IMR-90 (cell line): ENCODE data around the gene MAGOH. TPM values are rescaled to one million over a fixed set of nuclear protein-coding genes. Genes with fewer than 3 reads are reported as not detected.

Experiments used
- ATAC-seq: fragments of 200-7000 bp; cut with Tn5 transposase; 2 replicates; pipeline ENCODE4 v1.9.1; 2020; ENCODE audit warnings: low read depth, mild to moderate bottlenecking, moderate library complexity
- BruUV-seq: library from RNA; stranded (reverse); fragments of 400-500 nt; replicated peaks from 2 replicates; lab custom pipeline; 2021; lab: Mats Ljungman, UMichigan
- CTCF ChIA-PET: fragments of 300-600 bp; formaldehyde crosslinking; extraction: SDS; loops from one replicate; lab custom pipeline; 2021; ENCODE audit warnings: antibody characterized with exemption; lab: Yijun Ruan, JAX
- POLR2A ChIA-PET: fragments of 300-600 bp; sonication (Branson Sonifier 250); formaldehyde crosslinking; loops from one replicate; lab custom pipeline; 2022; ENCODE audit warnings: antibody characterized with exemption; ENCODE audit not compliant: unreplicated experiment; lab: Charles Lee
- DNase-seq: peaks from one replicate; pipeline ENCODE4 v3.0.0; 2013
- H2AFZ ChIP-seq: replicated peaks from 2 replicates; pipeline ENCODE3; 2013; ENCODE audit warnings: low read length, mild to moderate bottlenecking; ENCODE audit not compliant: poor library complexity
- H2AK5ac ChIP-seq: 2 replicates; pipeline ENCODE4 v1.6.1; 2013; ENCODE audit warnings: low read depth, low read length, inconsistent platforms
- H2AK9ac ChIP-seq: replicated peaks from 2 replicates; pipeline ENCODE3; 2013; ENCODE audit warnings: mild to moderate bottlenecking, low read depth, low read length, moderate library complexity; ENCODE audit not compliant: poor library complexity
- H2BK120ac ChIP-seq: 2 replicates; pipeline ENCODE4 v1.6.1; 2013; ENCODE audit warnings: low read depth, low read length, inconsistent platforms
- H2BK15ac ChIP-seq: 3 replicates; pipeline ENCODE4 v1.6.1; 2013; ENCODE audit warnings: low read depth, low read length, inconsistent platforms
- H2BK20ac ChIP-seq: 2 replicates; pipeline ENCODE4 v1.6.1; 2013; ENCODE audit warnings: low read depth, mild to moderate bottlenecking, inconsistent platforms, low read length, moderate library complexity
- H2BK5ac ChIP-seq: 2 replicates; pipeline ENCODE4 v1.6.1; 2013; ENCODE audit warnings: mild to moderate bottlenecking, low read depth, low read length, inconsistent platforms; ENCODE audit not compliant: poor library complexity, severe bottlenecking
- H3K14ac ChIP-seq: replicated peaks from 2 replicates; pipeline ENCODE4 v1.6.1; 2013; ENCODE audit warnings: low read depth, low read length, inconsistent platforms
- H3K18ac ChIP-seq: 2 replicates; pipeline ENCODE4 v1.6.1; 2013; ENCODE audit warnings: low read depth, low read length, control low read depth
- H3K23ac ChIP-seq: 2 replicates; pipeline ENCODE4 v1.6.1; 2013; ENCODE audit warnings: low read depth, low read length, inconsistent platforms
- H3K27ac ChIP-seq: 2 replicates; pipeline ENCODE4 v1.5.1; 2013; ENCODE audit warnings: mild to moderate bottlenecking, control low read depth, low read length; ENCODE audit not compliant: insufficient read depth
- H3K27me3 ChIP-seq: 2 replicates; pipeline ENCODE4 v1.6.1; 2013; ENCODE audit warnings: low read length; ENCODE audit not compliant: control insufficient read depth, insufficient read depth
- H3K36me3 ChIP-seq: 2 replicates; pipeline ENCODE4 v1.6.1; 2013; ENCODE audit warnings: low read length, mixed read lengths; ENCODE audit not compliant: control insufficient read depth, insufficient read depth
- H3K4ac ChIP-seq: 2 replicates; pipeline ENCODE4 v1.6.1; 2013; ENCODE audit warnings: low read depth, low read length, inconsistent platforms
- H3K4me1 ChIP-seq: 2 replicates; pipeline ENCODE4 v1.6.1; 2013; ENCODE audit warnings: low read length, mixed read lengths; ENCODE audit not compliant: control insufficient read depth, insufficient read depth
- H3K4me2 ChIP-seq: 2 replicates; pipeline ENCODE4 v1.6.1; 2013; ENCODE audit warnings: low read depth, mild to moderate bottlenecking, control low read depth, low read length, moderate library complexity
- H3K4me3 ChIP-seq: 2 replicates; pipeline ENCODE4 v1.5.1; 2013; ENCODE audit warnings: low read depth, mild to moderate bottlenecking, control low read depth, low read length, moderate library complexity; ENCODE audit not compliant: insufficient read depth
- H3K56ac ChIP-seq: 2 replicates; pipeline ENCODE4 v1.6.1; 2013; ENCODE audit warnings: low read length, inconsistent platforms; ENCODE audit not compliant: insufficient read depth; ENCODE audit errors: extremely low read depth
- H3K79me1 ChIP-seq, 2 experiments: 2 replicates each; pipeline ENCODE4 v1.6.1; 2013; ENCODE audit warnings: low read length in 2 of 2, inconsistent platforms in 1 of 2, low read depth in 1 of 2
- H3K9ac ChIP-seq: 2 replicates; pipeline ENCODE4 v1.6.1; 2013; ENCODE audit warnings: low read depth, low read length, control low read depth
- H3K9me1 ChIP-seq: 2 replicates; pipeline ENCODE4 v1.6.1; 2013; ENCODE audit warnings: low read length, inconsistent platforms; ENCODE audit not compliant: insufficient read depth
- H3K9me3 ChIP-seq: 2 replicates; pipeline ENCODE4 v1.6.1; 2013; ENCODE audit warnings: low read length; ENCODE audit not compliant: control insufficient read depth, insufficient read depth
- H4K20me1 ChIP-seq: 2 replicates; pipeline ENCODE4 v1.6.1; 2013; ENCODE audit warnings: low read length, inconsistent platforms; ENCODE audit not compliant: insufficient read depth
- H4K5ac ChIP-seq: 2 replicates; pipeline ENCODE4 v1.6.1; 2013; ENCODE audit warnings: mild to moderate bottlenecking, low read depth, low read length, control low read depth
- H4K8ac ChIP-seq, 2 experiments: 2 replicates each; pipeline ENCODE4 v1.6.1; 2013; ENCODE audit warnings: low read depth in 2 of 2, low read length in 2 of 2, control low read depth in 1 of 2, inconsistent platforms in 1 of 2
- H4K91ac ChIP-seq: 2 replicates; pipeline ENCODE4 v1.6.1; 2013; ENCODE audit warnings: low read depth, low read length, inconsistent platforms; ENCODE audit not compliant: insufficient read depth
- BHLHE40 ChIP-seq: fragments of 150-350 bp; IDR thresholded peaks from 2 replicates; pipeline ENCODE4 v1.6.1; 2016; ENCODE audit warnings: mild to moderate bottlenecking, low read depth, low read length
- CHD1 ChIP-seq: IDR thresholded peaks from 2 replicates; pipeline ENCODE4 v1.6.1; 2012; ENCODE audit warnings: low read depth, low read length, improper control_type of control experiment
- CTCF ChIP-seq: conservative IDR thresholded peaks from 2 replicates; pipeline ENCODE4 v1.5.1; 2012; ENCODE audit warnings: mild to moderate bottlenecking, low read depth, low read length, improper control_type of control experiment
- ELK1 ChIP-seq: fragments of 150-350 bp; IDR thresholded peaks from 2 replicates; pipeline ENCODE4 v1.6.1; 2016; ENCODE audit warnings: low read depth, mild to moderate bottlenecking, low read length, moderate library complexity, borderline replicate concordance
- MAFK ChIP-seq: IDR thresholded peaks from 2 replicates; pipeline ENCODE4 v1.6.1; 2012; ENCODE audit warnings: low read depth, low read length, improper control_type of control experiment
- MAZ ChIP-seq: IDR thresholded peaks from 2 replicates; pipeline ENCODE4 v1.6.1; 2012; ENCODE audit warnings: low read depth, mild to moderate bottlenecking, low read length, improper control_type of control experiment, moderate library complexity, borderline replicate concordance
- MXI1 ChIP-seq: IDR thresholded peaks from 2 replicates; pipeline ENCODE4 v1.6.1; 2012; ENCODE audit warnings: low read depth, mild to moderate bottlenecking, low read length, moderate library complexity, borderline replicate concordance
- NFE2L2 ChIP-seq: fragments of 150-350 bp; IDR thresholded peaks from 2 replicates; pipeline ENCODE4 v1.6.1; 2016; ENCODE audit warnings: low read depth, mild to moderate bottlenecking, low read length
- RCOR1 ChIP-seq: IDR thresholded peaks from 2 replicates; pipeline ENCODE4 v1.6.1; 2012; ENCODE audit warnings: mild to moderate bottlenecking, low read length, improper control_type of control experiment; ENCODE audit not compliant: insufficient replicate concordance
- RFX5 ChIP-seq: IDR thresholded peaks from 2 replicates; pipeline ENCODE4 v1.8.0; 2012; ENCODE audit warnings: low read depth, mild to moderate bottlenecking, low read length, moderate library complexity
- SMC3 ChIP-seq: fragments of 150-350 bp; IDR thresholded peaks from 2 replicates; pipeline ENCODE4 v1.6.1; 2016; ENCODE audit warnings: low read depth, mild to moderate bottlenecking, antibody characterized with exemption, low read length, moderate library complexity
- USF2 ChIP-seq: fragments of 150-350 bp; IDR thresholded peaks from 2 replicates; pipeline ENCODE4 v1.6.1; 2017; ENCODE audit warnings: mild to moderate bottlenecking, antibody characterized with exemption, low read length, low read depth
- WGBS, 2 experiments: methylation state at CpG; one replicate each; pipeline versions ENCODE4 v1.1.5 to v1.1.7; 2013; ENCODE audit warnings: missing lambda C conversion rate in 2 of 2; ENCODE audit not compliant: insufficient read length in 1 of 2; ENCODE audit errors: extremely low coverage in 2 of 2; 5-methylcytosine and 5-hydroxymethylcytosine counted together
- dilution Hi-C: fragments of 300-500 bp; cut with HindIII; formaldehyde crosslinking; loops from one replicate; pipeline ENCODE4 v1.14.3; 2018; ENCODE audit warnings: low sequenced_read_pairs; ENCODE audit not compliant: unreplicated experiment
- in situ Hi-C: fragments of 300-500 bp; cut with MboI; formaldehyde crosslinking; loops from 3 replicates; pipeline ENCODE4 v1.14.3; 2019; ENCODE audit warnings: low sequenced_read_pairs, inconsistent platforms, mixed read lengths
- intact Hi-C: fragments of 100-400 bp; cut with micrococcal nuclease; formaldehyde crosslinking; loops from 2 replicates; pipeline ENCODE4 v1.10.0; 2022
- polyA plus RNA-seq, 3 experiments: library from polyadenylated mRNA; depleted of rRNA; stranded (reverse); fragments of >200 nt; gene quantifications; 2 replicates each; pipeline ENCODE4 v1.2.3, GENCODE V29; 2012; ENCODE audit warnings: low replicate concordance in 1 of 3
- total RNA-seq: library from RNA; depleted of rRNA; stranded (reverse); fragments of >200 nt; gene quantifications from 2 replicates; pipeline ENCODE4 v1.2.3, GENCODE V29; 2012

Gene MAGOH
- total and polyA plus RNA-seq, 2 of the 4 experiments (the other 2 are of a cell fraction): 3.8 to 26.3 TPM

GRCh38 chr1:53241828-53242227 is 3.5 kb upstream of the MAGOH start:
- no peak overlapping the region for H4K91ac ChIP-seq
- TF ChIP-seq BHLHE40 (no peak), CHD1 (no peak), ELK1 (no peak), MXI1 (no peak), USF2 (no peak), NFE2L2 (no peak), RFX5 (no peak), SMC3 (no peak), MAZ (no peak), RCOR1 (no peak), MAFK (no peak), CTCF (no peak)
- H3K9me3 ChIP-seq: no peaks in the 10 kb centered on the region
- no peak overlapping the region for H2BK15ac ChIP-seq
- no peak overlapping the region for H2AK5ac ChIP-seq
- CTCF ChIA-PET: no interaction called here
- no peak overlapping the region for H3K4me3 ChIP-seq
- H2AK9ac ChIP-seq: no peak overlapping the region
- 38% methylated on average over 1 of the region's 2 CpGs; no CpG with 5 or more reads in 1 of the 2 experiments for WGBS, 2 experiments
- intact Hi-C loops: no loop called here
- H4K20me1 ChIP-seq: no peaks in the 10 kb centered on the region; the same call in 1 of the 2 replicates
- H2BK120ac ChIP-seq: no peak overlapping the region
- no peak overlapping the region for H3K18ac ChIP-seq
- H3K9ac ChIP-seq: no peak overlapping the region
- H2AFZ ChIP-seq: no peak overlapping the region
- no peak overlapping the region for H2BK5ac ChIP-seq
- H4K5ac ChIP-seq: no peak overlapping the region
- POLR2A ChIA-PET: no interaction called here
- H3K27ac ChIP-seq: no peak overlapping the region
- H2BK20ac ChIP-seq: no peak overlapping the region
- ATAC-seq (no peak), DNase-seq (no peak)
- H3K23ac ChIP-seq: no peak overlapping the region
- in situ Hi-C loops: no loop called here
- H3K14ac ChIP-seq: no peak overlapping the region
- no peaks in the 10 kb centered on the region for H3K36me3 ChIP-seq
- peaks cover 8 to 18% of the 10 kb centered on the region in 2 experiments; a peak in 3 of 4 replicates for H3K79me1 ChIP-seq
- H3K9me1 ChIP-seq: peaks cover 8% of the 10 kb centered on the region
- no peak overlapping the region for H3K4me2 ChIP-seq
- H3K56ac ChIP-seq: no peak overlapping the region
- no peaks in the 10 kb centered on the region for H3K27me3 ChIP-seq
- dilution Hi-C loops: no loop called here
- no peak overlapping the region for H4K8ac ChIP-seq
- BruUV-seq: no TSS peak
- peaks cover 11% of the 10 kb centered on the region for H3K4me1 ChIP-seq
- no peak overlapping the region for H3K4ac ChIP-seq
